HG02610 (cell line): Measurements from ENCODE around the gene SPINDOC.
"Not testable (repeated sequence)": the region's sequence is repeated elsewhere in the genome, so short reads cannot be mapped to it uniquely, and the experiment has no call there.

ENCODE experiments used
- ATAC-seq: cut with Tn5 transposase; IDR thresholded peaks from one replicate; pipeline ENCODE4 v1.9.1; 2021; ENCODE audit warnings: mild to moderate bottlenecking, moderate library complexity; ENCODE audit not compliant: unreplicated experiment

Gene SPINDOC, protein sequence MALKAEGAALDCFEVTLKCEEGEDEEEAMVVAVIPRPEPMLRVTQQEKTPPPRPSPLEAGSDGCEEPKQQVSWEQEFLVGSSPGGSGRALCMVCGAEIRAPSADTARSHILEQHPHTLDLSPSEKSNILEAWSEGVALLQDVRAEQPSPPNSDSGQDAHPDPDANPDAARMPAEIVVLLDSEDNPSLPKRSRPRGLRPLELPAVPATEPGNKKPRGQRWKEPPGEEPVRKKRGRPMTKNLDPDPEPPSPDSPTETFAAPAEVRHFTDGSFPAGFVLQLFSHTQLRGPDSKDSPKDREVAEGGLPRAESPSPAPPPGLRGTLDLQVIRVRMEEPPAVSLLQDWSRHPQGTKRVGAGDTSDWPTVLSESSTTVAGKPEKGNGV

DNA sequence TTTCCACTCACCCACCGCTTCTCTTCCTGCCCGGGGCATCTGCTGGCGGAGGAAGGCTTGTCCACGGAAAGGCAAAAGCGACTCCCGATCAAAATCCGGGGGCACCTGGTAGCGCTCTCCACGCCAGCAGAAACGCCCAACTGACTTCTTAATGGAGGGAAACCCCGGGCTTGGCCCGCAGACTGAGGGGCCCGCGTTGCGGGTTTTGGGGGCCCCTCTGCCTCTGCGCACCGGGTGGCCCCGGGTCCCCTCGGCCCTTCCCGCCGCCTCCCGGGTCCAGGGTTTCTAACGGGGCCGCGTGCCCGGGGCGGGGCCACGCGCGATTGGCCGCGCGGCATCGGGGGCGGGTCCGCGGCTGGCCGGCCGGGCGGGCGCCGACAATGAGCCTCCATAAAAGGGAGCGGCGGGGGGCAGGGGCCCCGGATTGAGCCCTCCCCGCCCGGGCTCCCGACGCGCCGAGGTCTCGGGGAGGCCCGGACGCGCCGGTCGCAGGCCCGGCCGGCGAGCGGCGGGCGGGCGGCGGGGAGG, at the start of gene SPINDOC:
Gene SPINDOC (plus strand): TSS at position 422 of the 528 bp plus-strand sequence. CDS start 231 bp downstream, outside the sequence.
- peak; percentile 85 for ATAC-seq

DNA sequence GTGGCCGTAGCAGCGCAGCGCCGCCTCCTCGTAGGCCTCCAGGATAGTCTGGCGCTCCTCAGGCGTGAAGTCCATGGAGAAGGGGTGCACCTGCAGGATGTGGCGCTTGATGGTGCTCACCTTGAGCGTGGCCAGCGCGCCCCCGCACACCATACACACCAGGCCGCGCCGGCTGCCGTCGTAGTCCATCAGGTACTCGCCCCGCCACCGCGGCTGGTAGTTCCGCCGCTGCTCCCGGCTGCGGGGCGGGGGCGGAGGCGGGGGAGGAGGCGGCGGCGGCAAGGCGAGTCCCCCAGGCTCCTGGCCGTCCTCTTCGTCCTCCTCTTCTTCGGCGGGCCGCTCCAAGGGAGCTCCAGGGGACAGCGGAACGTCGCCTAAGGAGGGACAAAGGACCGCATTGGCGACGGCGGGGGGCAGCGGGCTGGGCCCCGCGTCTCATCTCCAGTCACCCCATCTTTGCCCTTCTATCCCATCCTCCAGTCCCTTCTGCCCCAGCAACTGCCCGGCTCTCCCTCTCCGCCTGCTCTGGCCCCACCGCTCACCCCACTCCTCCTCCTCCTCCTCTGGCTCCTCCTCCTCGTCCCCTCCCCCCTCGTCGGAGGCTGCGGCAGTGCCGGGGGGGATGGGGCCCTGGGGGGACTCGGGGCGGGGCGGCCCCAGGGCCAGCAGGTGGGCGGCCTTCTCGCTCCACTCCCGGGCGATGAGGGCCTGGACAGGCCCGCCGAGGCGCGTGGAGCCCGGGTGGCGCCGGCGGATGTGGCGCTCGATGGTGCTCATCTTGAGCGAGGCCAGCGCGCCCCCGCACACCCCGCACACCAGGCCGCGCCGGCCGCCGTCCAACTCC, 49.5 kb upstream of the SPINDOC start:
- no peak for ATAC-seq

DNA sequence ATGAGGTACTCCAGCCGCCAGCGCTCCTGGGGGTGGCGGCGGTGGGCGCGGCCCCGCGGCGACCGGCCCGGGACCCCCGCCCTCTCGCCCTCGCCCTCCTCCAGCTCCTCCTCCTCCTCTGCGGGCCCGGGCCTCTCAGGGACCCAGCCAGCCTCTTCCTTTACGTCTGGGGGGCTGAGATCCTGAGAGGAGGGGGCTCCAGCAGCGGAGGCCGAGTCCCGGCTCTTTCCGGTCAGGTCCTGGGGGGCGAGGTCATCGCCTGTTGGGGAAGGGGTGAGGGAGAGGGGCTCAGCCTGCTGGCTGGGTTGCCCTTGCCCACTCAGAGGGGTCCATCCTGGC, 48.9 kb upstream of the SPINDOC start:
- ATAC-seq, result no peak

DNA sequence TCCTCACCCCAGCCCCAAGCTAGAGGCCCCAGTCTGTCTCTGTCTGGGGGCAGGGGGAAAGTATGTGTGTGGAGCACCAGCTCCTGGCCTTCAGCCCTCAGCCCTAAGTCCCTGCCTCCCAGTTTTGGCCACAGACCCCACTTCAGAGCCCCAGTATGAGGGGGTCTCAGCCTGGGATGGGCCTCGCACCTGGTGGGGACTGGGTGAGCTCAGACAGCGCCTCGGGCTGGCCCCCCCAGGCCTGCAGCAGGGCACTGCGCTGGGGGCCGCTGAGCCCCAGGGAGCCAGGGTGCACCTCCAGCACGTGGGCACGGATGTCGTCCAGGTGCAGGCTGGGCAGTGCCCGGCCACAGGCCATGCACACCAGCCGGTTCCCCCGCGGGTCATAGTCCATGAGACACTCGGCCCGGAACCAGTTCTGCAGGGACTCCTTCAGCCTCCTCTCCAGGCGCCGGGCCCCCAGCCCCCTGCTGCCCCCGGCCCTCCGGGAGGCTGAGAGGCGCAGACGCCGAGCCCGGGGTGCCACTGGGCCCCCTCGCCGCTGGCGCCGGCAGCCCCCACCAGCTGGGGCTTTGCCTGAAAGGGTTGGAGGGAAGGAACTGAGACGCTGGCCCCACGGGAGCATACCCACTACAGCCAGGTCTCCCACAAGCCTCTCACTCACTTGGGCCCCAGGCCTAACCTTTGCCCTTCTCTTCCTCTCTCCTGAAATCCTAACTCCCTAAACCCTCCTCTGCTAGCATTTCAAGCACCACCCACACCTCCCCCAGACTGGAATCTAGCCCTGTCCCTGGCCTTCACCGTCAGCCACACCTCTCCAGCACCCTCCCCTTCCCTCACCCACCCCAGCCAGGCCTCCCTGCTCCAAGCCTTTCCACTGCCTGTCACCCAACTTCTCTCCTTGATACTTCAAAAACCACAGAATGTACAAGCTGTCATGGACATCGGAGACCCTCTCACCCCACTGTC, 48.3 kb upstream of the SPINDOC start:
- no peak for ATAC-seq

DNA sequence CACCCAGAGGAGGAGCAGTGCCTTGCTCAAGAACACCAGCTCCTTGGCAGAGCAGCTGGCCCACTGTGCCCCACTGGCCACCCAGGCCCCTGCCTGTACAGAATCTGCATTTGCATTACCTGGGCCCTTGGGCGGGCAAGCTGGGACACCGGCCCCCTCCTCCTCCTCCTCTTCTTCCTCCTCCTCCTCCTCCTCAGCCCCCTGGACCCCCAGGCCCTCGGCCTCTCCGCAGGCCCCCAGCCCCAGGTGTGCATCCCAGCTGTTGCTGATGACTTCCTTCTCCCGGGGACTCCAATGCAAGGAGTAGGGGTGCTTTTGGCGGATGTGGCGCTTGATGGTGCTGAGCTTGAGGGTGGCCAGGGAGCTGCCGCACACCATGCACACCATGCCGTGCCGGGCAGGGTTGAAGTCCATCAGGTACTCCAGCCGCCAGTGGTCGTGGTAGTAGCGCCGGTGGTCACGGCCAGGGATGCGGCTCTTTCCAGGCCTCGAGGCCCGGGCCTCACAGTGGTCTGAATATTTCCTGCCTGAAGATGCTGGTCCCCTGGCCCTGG, 47.5 kb upstream of the SPINDOC start:
- no peak for ATAC-seq

DNA sequence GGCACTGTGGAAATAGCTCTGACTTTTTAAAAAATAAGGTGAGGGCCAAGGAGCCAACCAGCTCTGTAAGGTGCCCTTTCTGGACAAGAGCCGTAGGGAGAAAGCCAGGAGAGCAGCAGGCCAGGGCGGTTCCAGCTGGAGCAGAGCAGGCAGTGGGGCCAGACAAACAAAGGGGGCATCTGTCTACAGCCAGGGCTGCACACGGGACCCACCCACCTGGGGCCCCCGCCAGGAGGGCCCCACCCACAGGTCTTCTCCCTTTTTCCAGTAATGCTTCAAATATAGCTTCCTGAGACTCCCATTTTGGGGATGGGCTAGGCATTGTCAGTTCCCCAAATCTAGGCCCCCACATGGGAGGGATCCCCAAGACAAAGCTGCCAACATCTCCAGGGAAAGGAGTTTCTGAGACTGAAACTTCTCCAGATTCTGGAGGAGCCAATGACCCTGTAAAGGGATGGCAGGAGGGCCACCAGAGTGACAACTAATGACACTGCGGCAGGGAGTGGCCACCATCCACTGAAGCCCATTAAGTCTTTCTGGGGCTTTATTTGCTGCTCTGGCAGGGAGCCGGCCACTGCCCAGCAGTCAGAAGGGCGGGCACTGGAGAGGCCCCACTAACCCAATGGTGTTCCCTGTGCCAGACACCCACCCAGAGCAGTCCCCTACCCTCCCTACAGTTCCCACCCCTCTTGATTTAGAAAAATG, 46.6 kb upstream of the SPINDOC start:
- no peak for ATAC-seq

DNA sequence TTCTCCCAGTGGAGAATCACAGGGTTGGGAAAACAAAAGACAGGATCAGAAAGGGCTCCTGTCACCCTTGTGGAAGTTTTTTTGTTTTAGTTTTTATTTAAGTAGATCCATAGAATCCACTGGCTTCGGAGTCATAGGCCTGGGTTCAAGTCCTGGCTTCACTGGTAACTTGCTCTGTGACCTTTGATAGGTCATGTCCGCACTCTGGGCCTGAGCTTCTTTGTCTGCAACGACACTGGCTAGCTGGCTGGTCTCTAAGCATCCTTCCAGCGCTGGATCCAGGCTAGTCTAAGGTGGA, 46.0 kb upstream of the SPINDOC start:
- no peak for ATAC-seq

DNA sequence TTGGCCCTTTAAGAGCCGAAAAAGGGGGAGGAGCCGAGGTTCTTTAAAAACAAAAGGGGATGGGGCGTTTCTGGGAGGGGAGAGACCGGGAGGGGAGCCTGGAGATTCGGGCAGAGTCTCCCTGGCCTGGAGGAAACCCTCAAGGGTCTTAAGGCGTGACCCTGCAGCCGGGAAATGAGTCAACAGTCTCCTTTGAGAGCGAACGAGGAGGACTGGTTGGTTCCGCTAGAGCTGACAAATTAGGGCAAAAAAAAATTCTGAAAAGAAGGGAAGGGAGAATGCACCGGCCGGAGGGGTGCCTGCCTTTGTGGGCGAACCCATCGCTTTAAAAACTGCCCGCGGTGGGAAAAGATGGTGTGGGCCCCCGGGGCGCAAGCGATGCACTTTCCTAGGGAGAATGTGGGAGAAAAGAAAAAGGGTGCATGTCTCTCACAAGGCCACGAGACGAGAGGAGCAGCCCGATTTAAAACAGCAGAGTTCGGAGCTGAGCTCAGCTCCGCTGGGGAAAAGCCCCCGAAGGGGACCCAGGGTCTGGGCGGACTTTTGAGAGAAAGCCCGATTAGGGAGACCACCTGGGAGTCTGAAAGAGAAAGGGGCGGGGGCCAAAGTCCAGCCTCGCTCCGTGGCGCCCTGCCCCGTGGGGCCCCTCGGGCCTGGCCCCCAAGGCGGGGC, 45.6 kb upstream of the SPINDOC start:
- no peak for ATAC-seq

DNA sequence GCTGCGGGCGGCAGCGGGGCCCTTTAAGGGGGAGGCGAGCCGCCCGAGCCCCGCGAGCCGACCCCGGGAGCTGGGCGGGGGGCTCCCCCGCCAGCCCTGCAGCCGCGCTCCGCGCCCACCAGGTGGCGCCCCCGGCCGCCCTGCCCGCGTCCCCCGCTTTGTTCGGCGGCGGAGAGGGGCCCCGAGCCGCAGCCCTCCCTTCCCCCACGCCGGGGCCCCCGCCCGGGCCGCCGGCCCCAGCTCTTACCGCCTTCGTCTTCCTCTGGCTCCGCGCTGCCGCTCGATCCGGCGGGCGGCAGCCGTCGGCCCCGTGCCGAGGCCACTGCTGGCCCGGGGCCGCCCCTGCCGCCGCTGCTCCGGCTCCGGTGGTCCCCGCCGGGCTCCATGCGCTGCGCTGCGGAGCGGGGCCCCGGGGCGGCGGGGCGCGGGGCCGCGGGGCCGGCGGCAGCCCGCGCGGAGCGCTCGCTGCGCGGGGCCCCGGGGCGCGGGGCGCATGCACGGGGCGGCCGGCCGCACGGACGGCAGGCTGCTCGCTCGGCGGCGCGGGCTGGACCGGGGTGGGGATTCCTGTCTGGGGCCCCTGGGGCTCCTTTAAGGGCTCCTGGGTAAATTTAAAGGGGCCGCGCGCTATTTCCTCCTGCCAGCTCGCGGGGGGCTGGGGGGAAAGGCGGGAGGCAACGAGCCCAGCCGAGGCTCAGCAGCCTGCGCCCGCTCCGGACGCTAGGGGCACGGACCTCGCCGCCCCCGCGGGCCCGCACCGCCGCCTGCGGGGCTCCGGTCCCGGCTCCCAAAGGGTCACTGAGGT, 44.8 kb upstream of the SPINDOC start, which contains the start of gene ZFTA:
Gene ZFTA (minus strand): TSS at position 539 of the 805 bp plus-strand sequence. CDS start 153 bp downstream, at position 386.
- peak; percentile 36 for ATAC-seq

DNA sequence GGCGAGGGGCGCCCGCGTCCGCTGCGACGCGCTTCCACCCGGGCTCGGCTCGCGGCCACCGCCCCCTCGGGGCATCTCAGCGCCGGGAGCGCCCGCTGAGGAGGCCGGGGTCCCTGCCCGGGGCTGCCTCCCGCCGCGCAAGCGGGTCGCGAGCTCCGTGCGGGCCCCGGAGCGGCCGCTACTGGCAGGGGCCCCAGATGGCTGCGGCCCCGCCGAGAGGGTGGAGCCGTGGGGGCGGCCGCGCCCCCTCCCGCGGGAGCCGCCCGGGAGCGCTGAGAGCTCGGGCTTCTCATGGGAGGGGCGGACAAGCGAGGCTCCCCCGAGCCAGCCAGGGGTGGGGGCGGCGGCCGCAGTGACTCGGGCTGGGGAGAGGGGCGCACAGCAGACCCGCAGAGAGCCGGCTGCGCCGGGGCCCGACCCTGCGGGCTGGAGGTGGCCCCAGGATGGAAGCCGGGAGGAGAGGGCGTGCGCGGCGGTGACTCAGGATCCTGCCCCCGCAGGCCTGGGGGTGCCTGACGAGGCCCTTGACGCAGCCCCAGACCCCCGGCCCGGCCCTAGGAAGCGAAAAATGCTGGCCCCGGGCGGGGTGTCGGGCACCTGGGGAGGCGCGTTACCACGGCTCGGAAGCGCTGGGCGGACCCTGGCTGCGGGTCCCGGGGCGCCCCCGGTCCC, 44.1 kb upstream of the SPINDOC start:
- peak; percentile 44 for ATAC-seq

DNA sequence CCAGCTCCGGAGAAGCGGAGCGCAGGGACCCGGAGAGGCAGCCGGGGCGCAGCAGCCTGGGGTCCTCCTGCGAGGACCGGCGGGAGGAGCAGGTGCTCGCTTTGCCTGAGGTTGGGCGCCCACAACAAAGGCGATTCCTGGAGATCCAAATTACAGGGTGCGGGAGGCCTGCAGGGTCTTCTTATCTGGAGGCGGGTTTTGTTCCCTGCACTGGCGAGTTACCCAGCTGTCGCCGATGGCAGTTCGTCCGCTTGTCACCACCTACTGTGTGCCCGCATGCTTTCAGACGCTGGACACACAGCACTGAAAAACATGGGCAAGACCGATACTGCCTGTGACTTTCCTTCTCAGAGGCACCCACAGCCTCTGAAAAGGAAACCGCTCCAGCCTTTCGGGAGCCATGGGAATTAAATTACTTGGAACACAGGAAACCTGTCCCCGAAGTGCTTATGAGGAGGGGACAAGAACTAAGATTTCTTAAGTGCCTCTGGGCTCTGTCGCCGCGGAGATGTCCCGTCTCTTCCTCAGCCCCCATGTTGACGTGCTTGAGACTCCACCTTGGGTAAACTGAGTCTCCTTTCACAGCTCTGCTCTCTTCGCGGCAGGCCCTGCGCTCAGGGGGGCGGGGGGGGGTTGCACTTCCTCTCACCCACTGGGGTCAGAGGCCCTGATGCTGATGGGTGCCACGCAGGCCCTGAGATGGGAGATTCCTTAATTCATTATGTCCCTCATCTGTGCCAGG, 43.4 kb upstream of the SPINDOC start:
- ATAC-seq, result no peak

DNA sequence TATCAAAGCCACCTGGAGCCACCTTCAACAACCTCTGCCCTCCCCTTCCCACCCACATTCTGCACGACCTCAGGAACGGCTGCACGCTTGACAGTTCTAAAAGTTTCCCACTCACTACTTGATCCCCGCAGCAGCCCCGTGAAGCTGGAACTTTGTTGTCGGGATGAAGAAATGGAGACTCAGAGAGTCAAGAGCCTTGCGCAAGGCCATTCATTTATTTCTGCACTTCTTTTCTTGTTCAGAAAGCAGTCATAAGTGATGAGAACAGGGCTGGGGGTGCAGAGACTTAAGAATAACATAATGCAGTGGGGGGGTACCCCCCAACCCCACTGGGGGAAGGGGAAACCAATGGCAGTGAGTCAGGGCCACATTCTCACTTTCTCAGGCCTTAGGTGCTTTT, 42.5 kb upstream of the SPINDOC start:
- no peak for ATAC-seq

DNA sequence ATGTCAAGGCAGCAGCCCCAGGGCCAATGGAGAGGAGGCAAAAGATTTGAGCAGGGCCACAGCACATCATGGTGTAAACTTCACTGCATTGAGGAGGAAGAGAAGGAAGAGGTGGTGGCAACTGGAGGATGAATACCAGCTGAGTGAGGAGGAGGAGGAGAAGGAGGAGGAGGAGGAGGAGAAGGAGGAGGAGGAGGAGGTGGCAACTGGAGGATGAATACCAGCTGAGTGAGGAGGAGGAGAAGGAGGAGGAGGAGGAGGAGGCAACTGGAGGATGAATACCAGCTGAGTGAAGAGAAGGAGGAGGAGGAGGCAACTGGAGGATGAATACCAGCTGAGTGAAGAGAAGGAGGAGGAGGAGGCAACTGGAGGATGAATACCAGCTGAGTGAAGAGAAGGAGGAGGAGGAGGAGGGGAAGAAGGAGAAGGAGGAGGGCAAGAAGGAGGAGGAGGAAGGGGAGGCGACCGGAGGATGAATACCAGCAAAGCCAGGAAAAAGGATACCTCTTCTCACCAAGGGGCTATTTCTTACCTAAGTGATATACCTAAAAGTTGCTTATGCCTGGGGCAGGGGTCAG, 41.4 kb upstream of the SPINDOC start:
- ATAC-seq, result not testable (repeated sequence)

DNA sequence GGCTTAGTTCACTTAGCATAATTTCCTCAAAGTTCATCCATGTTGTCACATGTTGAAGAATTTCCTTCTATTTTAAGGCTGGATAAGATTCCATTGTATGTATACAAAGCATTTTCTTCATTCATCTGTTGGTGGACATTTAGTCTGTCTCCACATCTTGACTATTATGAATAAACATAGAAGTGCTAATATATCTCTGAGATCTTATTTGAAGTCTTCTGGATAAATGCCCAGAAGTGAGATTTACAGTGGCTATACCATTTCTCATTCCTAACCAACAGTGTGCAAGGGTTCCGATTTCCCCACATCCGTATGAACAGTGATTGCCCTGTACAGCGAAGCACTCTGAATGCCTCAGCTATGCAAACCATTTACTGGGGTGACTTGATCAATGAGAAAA, 38.1 kb upstream of the SPINDOC start:
- no peak for ATAC-seq

DNA sequence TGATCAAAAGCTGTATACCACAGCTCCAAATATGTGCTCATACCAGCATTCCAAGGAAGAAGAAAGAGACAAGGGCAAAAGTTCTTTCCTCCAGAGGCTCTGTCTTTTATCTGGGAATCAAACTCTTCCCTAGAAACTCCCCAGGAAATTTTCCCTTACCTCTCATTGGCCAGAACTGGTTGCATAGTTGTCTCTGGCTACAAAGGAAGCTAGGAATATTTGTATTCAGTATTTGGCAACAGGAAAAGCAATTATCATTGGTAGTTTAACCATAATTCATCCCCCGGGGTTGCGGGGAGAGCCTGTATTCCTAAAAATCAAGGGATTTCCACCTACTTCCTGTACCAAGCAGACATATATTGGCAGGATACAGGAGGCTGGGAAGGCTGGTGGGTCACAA, 34.2 kb upstream of the SPINDOC start:
- no peak for ATAC-seq

DNA sequence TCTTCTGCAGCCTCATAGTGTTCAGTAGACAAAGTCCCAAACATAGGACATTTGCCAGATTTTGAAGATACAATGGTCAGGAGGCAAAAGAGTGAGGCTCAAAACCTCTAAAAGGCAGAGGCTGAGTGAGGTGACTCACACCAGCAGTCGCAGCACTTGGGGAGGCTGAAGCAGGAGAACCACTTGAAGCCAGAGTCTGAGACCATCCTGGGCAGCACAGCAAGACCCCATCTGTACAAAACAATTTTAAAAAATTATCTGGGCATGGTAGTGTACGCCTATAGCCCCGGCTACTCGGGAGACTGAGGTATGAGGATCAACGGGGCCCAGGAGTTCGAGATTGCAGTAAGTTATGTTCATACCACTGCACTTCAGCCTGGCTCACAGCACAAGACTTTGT, 30.5 kb upstream of the SPINDOC start:
- no peak for ATAC-seq
